K562 (cell line): ENCODE results near the gene S1PR1. TPM values are rescaled to one million over a fixed set of nuclear protein-coding genes. Genes with fewer than 3 reads are reported as not detected.

ENCODE experiments used
- ARID2 ChIP-seq: fragments of 450-650 bp; IDR thresholded peaks from 2 replicates; pipeline ENCODE4 v1.6.1; 2017; ENCODE audit warnings: antibody characterized with exemption, mild to moderate bottlenecking
- ATF1 ChIP-seq, 2 experiments: fragments of 450-650 bp in 1 of 2; IDR thresholded peaks; 2 replicates each; pipeline ENCODE4 v1.6.1; 2016; ENCODE audit warnings: missing compliant biosample characterization in 1 of 2, missing genetic modification characterization in 1 of 2
- CTBP1 ChIP-seq: fragments of 450-650 bp; IDR thresholded peaks from 2 replicates; pipeline ENCODE4 v1.6.1; 2016; ENCODE audit warnings: borderline replicate concordance
- CTCF ChIP-seq, 3 experiments: IDR thresholded peaks in 2 of 3; conservative IDR thresholded peaks in 1 of 3; 2 replicates each; pipeline ENCODE4 v1.5.1; 2011 to 2012; ENCODE audit warnings: low read length in 3 of 3, mild to moderate bottlenecking in 3 of 3, control low read depth in 2 of 3, improper control_type of control experiment in 1 of 3, inconsistent platforms in 1 of 3, low read depth in 1 of 3, mixed read lengths in 1 of 3, moderate library complexity in 1 of 3; ENCODE audit not compliant: insufficient read depth in 2 of 3
- E4F1 ChIP-seq: fragments of 250-450 bp; sonication (Bioruptor Pico); IDR thresholded peaks from 2 replicates; pipeline ENCODE4 v1.5.0; 2021; ENCODE audit warnings: mild to moderate bottlenecking, borderline replicate concordance
- FOXK2 ChIP-seq, 2 experiments: fragments of 450-650 bp; IDR thresholded peaks in 1 of 2; conservative IDR thresholded peaks in 1 of 2; 2 replicates each; pipeline ENCODE4 v1.6.1; 2016; ENCODE audit warnings: low read depth in 2 of 2, mild to moderate bottlenecking in 1 of 2
- FOXP1 ChIP-seq: sonication (generic); formaldehyde crosslinking; IDR thresholded peaks from 2 replicates; pipeline ENCODE4 v1.8.0; 2022; ENCODE audit warnings: mild to moderate bottlenecking, missing genetic modification reagents
- NFIC ChIP-seq: fragments of 450-650 bp; IDR thresholded peaks from 2 replicates; pipeline ENCODE4 v1.6.1; 2017; ENCODE audit warnings: mild to moderate bottlenecking, inconsistent platforms
- NFRKB ChIP-seq: fragments of 450-650 bp; IDR thresholded peaks from 2 replicates; pipeline ENCODE4 v1.6.1; 2016; ENCODE audit warnings: low read depth
- RAD21 ChIP-seq, 2 experiments: fragments of 250-450 bp in 1 of 2; fragments of 450-650 bp in 1 of 2; sonication (Bioruptor Pico) in 1 of 2; formaldehyde crosslinking in 1 of 2; IDR thresholded peaks in 1 of 2; conservative IDR thresholded peaks in 1 of 2; 2 replicates each; pipeline versions ENCODE4 v1.4.0 to v1.8.0; 2020 to 2022; ENCODE audit warnings: mild to moderate bottlenecking in 2 of 2, moderate library complexity in 1 of 2
- REST ChIP-seq, 2 experiments: fragments of 450-650 bp; formaldehyde crosslinking in 1 of 2; IDR thresholded peaks; 2 replicates each; pipeline versions ENCODE4 v1.4.0 to v1.6.1; 2014 to 2020; ENCODE audit warnings: mild to moderate bottlenecking in 2 of 2, borderline replicate concordance in 1 of 2, low read depth in 1 of 2
- SOX6 ChIP-seq: fragments of 450-650 bp; IDR thresholded peaks from 2 replicates; pipeline ENCODE4 v1.6.1; 2014; ENCODE audit warnings: mild to moderate bottlenecking
- TEAD1 ChIP-seq, 2 experiments: fragments of 450-650 bp in 1 of 2; sonication (generic) in 1 of 2; formaldehyde crosslinking; IDR thresholded peaks; 2 replicates each; pipeline versions ENCODE4 v1.4.0 to v1.8.0; 2020 to 2022; ENCODE audit warnings: mild to moderate bottlenecking in 2 of 2, missing genetic modification reagents in 1 of 2
- ZNF143 ChIP-seq: sonication (generic); formaldehyde crosslinking; IDR thresholded peaks from 2 replicates; pipeline ENCODE4 v1.9.0; 2022; ENCODE audit warnings: mild to moderate bottlenecking, missing genetic modification reagents
- ZNF24 ChIP-seq: fragments of 450-650 bp; IDR thresholded peaks from 2 replicates; pipeline ENCODE4 v1.6.1; 2016
- ZSCAN29 ChIP-seq: fragments of 450-650 bp; IDR thresholded peaks from 2 replicates; pipeline ENCODE4 v1.6.1; 2017
- polyA plus RNA-seq, 8 experiments: library from polyadenylated mRNA; depleted of rRNA in 4 of 8; stranded (reverse) in 5 of 8; unstranded in 3 of 8; fragments of >200 nt; fragmentation: Nextera tagmentation in 2 of 8; fragmentation: Illumina TruSeq in 1 of 8; extraction: Ambion mirVana in 2 of 8; extraction: Trizol in 1 of 8; gene quantifications; 2 replicates each; pipeline versions ENCODE4 v1.2.1 to v1.2.3, GENCODE V29; 2011 to 2014; ENCODE audit warnings: inconsistent platforms in 1 of 8, missing spikeins in 1 of 8
- total RNA-seq, 7 experiments: library from RNA; depleted of rRNA in 6 of 7; stranded (reverse); fragments of >200 nt in 6 of 7; fragmentation: Illumina TruSeq in 2 of 7; extraction: Trizol in 2 of 7; gene quantifications; 2 replicates each; pipeline versions ENCODE4 v1.2.1 to v1.2.3, GENCODE V29; 2011 to 2021; ENCODE audit warnings: low replicate concordance in 1 of 7

The S1PR1 gene
- total and polyA plus RNA-seq, 9 of the 15 experiments (the other 6 are each of a cell fraction or from before 2014, with no cell fraction given): 0.22 to 1.2 (median 0.43) TPM

DNA sequence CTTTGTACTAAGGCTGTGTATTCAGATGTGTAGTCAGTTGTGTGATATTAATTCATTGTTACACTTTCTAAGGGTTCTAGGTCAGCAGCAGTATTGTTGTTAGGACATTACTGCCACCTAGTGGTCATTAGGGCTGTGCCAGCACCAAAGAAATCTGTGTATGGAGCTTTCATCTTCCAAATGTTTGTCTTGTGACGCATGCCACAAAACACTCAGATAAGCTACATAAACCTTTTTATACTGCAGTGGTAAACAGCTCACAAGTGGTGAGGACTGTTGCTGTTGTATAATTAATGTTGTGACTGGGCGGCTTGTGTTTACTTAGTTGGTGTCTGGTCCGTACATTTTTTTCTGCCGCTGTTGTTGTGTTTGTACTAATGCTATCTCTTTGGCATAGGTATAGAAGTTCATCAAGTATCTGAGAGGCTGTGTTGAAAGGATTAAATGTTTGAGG, 51.7 kb downstream of the S1PR1 start (continued):
- TF ChIP-seq CTCF (IDR thresholded peaks at IDR 0.05 in 2 of 3, conservative IDR thresholded peaks at IDR 0.05 in 1 of 3; ENCODE audit: insufficient read depth in 2 of 3, low read depth in 1 of 3, low read length in 3 of 3) (peak; percentile 67 to 90 (median 82)), FOXP1 (0 out of 2 replicates have a peak, but pooled peaks have one; percentile 63), CTBP1 (peak; percentile 31; the same call in 1 of the 2 replicates), ZNF24 (peak; percentile 55; the same call in 1 of the 2 replicates), TEAD1 (CRISPR knock-in tag; IDR thresholded peaks at IDR 0.05) (peak; percentile 15 to 49; a peak in 1 of 4 replicates), ZNF143 (CRISPR knock-in tag) (no peak), ARID2 (peak; percentile 73; the same call in 1 of the 2 replicates), E4F1 (CRISPR knock-in tag) (0 out of 2 replicates have a peak, but pooled peaks have one; percentile 12), ATF1 (CRISPR knock-in tag; IDR thresholded peaks at IDR 0.05) (no peak), ATF1 (tag; IDR thresholded peaks at IDR 0.05) (peak; percentile 62), ZSCAN29 (no peak), SOX6 (peak; percentile 36; the same call in 1 of the 2 replicates), REST (IDR thresholded peaks at IDR 0.05; ENCODE audit: borderline replicate concordance) (peak; percentile 89), REST (CRISPR knock-in tag; IDR thresholded peaks at IDR 0.05; ENCODE audit: low read depth) (no peak), NFRKB (no peak), RAD21 (CRISPR knock-in tag; conservative IDR thresholded peaks at IDR 0.05 in 1 of 2, IDR thresholded peaks at IDR 0.05 in 1 of 2) (peak; percentile 97 to 98), FOXK2 (conservative IDR thresholded peaks at IDR 0.05 in 1 of 2, IDR thresholded peaks at IDR 0.05 in 1 of 2; ENCODE audit: low read depth in 2 of 2) (peak; percentile 17 to 20; a peak in 1 of 4 replicates), NFIC (no peak)
